IMR-90 (cell line): Measurements from ENCODE around the gene RBL2. TPM values are rescaled to one million over a fixed set of nuclear protein-coding genes. Genes with fewer than 3 reads are reported as not detected.

Experiments used
- ATAC-seq: fragments of 200-7000 bp; cut with Tn5 transposase; 2 replicates; pipeline ENCODE4 v1.9.1; 2020; ENCODE audit warnings: low read depth, mild to moderate bottlenecking, moderate library complexity
- BruUV-seq: library from RNA; stranded (reverse); fragments of 400-500 nt; replicated peaks from 2 replicates; lab custom pipeline; 2021; lab: Mats Ljungman, UMichigan
- CTCF ChIA-PET: fragments of 300-600 bp; formaldehyde crosslinking; extraction: SDS; loops from one replicate; lab custom pipeline; 2021; ENCODE audit warnings: antibody characterized with exemption; lab: Yijun Ruan, JAX
- POLR2A ChIA-PET: fragments of 300-600 bp; sonication (Branson Sonifier 250); formaldehyde crosslinking; loops from one replicate; lab custom pipeline; 2022; ENCODE audit warnings: antibody characterized with exemption; ENCODE audit not compliant: unreplicated experiment; lab: Charles Lee
- DNase-seq: peaks from one replicate; pipeline ENCODE4 v3.0.0; 2013
- H2AFZ ChIP-seq: replicated peaks from 2 replicates; pipeline ENCODE3; 2013; ENCODE audit warnings: low read length, mild to moderate bottlenecking; ENCODE audit not compliant: poor library complexity
- H2AK5ac ChIP-seq: 2 replicates; pipeline ENCODE4 v1.6.1; 2013; ENCODE audit warnings: low read depth, low read length, inconsistent platforms
- H2AK9ac ChIP-seq: replicated peaks from 2 replicates; pipeline ENCODE3; 2013; ENCODE audit warnings: mild to moderate bottlenecking, low read depth, low read length, moderate library complexity; ENCODE audit not compliant: poor library complexity
- H2BK120ac ChIP-seq: 2 replicates; pipeline ENCODE4 v1.6.1; 2013; ENCODE audit warnings: low read depth, low read length, inconsistent platforms
- H2BK15ac ChIP-seq: 3 replicates; pipeline ENCODE4 v1.6.1; 2013; ENCODE audit warnings: low read depth, low read length, inconsistent platforms
- H2BK20ac ChIP-seq: 2 replicates; pipeline ENCODE4 v1.6.1; 2013; ENCODE audit warnings: low read depth, mild to moderate bottlenecking, inconsistent platforms, low read length, moderate library complexity
- H2BK5ac ChIP-seq: 2 replicates; pipeline ENCODE4 v1.6.1; 2013; ENCODE audit warnings: mild to moderate bottlenecking, low read depth, low read length, inconsistent platforms; ENCODE audit not compliant: poor library complexity, severe bottlenecking
- H3K14ac ChIP-seq: replicated peaks from 2 replicates; pipeline ENCODE4 v1.6.1; 2013; ENCODE audit warnings: low read depth, low read length, inconsistent platforms
- H3K18ac ChIP-seq: 2 replicates; pipeline ENCODE4 v1.6.1; 2013; ENCODE audit warnings: low read depth, low read length, control low read depth
- H3K23ac ChIP-seq: 2 replicates; pipeline ENCODE4 v1.6.1; 2013; ENCODE audit warnings: low read depth, low read length, inconsistent platforms
- H3K27ac ChIP-seq: 2 replicates; pipeline ENCODE4 v1.5.1; 2013; ENCODE audit warnings: mild to moderate bottlenecking, control low read depth, low read length; ENCODE audit not compliant: insufficient read depth
- H3K27me3 ChIP-seq: 2 replicates; pipeline ENCODE4 v1.6.1; 2013; ENCODE audit warnings: low read length; ENCODE audit not compliant: control insufficient read depth, insufficient read depth
- H3K36me3 ChIP-seq: 2 replicates; pipeline ENCODE4 v1.6.1; 2013; ENCODE audit warnings: low read length, mixed read lengths; ENCODE audit not compliant: control insufficient read depth, insufficient read depth
- H3K4ac ChIP-seq: 2 replicates; pipeline ENCODE4 v1.6.1; 2013; ENCODE audit warnings: low read depth, low read length, inconsistent platforms
- H3K4me1 ChIP-seq: 2 replicates; pipeline ENCODE4 v1.6.1; 2013; ENCODE audit warnings: low read length, mixed read lengths; ENCODE audit not compliant: control insufficient read depth, insufficient read depth
- H3K4me2 ChIP-seq: 2 replicates; pipeline ENCODE4 v1.6.1; 2013; ENCODE audit warnings: low read depth, mild to moderate bottlenecking, control low read depth, low read length, moderate library complexity
- H3K4me3 ChIP-seq: 2 replicates; pipeline ENCODE4 v1.5.1; 2013; ENCODE audit warnings: low read depth, mild to moderate bottlenecking, control low read depth, low read length, moderate library complexity; ENCODE audit not compliant: insufficient read depth
- H3K56ac ChIP-seq: 2 replicates; pipeline ENCODE4 v1.6.1; 2013; ENCODE audit warnings: low read length, inconsistent platforms; ENCODE audit not compliant: insufficient read depth; ENCODE audit errors: extremely low read depth
- H3K79me1 ChIP-seq, 2 experiments: 2 replicates each; pipeline ENCODE4 v1.6.1; 2013; ENCODE audit warnings: low read length in 2 of 2, inconsistent platforms in 1 of 2, low read depth in 1 of 2
- H3K9ac ChIP-seq: 2 replicates; pipeline ENCODE4 v1.6.1; 2013; ENCODE audit warnings: low read depth, low read length, control low read depth
- H3K9me1 ChIP-seq: 2 replicates; pipeline ENCODE4 v1.6.1; 2013; ENCODE audit warnings: low read length, inconsistent platforms; ENCODE audit not compliant: insufficient read depth
- H3K9me3 ChIP-seq: 2 replicates; pipeline ENCODE4 v1.6.1; 2013; ENCODE audit warnings: low read length; ENCODE audit not compliant: control insufficient read depth, insufficient read depth
- H4K20me1 ChIP-seq: 2 replicates; pipeline ENCODE4 v1.6.1; 2013; ENCODE audit warnings: low read length, inconsistent platforms; ENCODE audit not compliant: insufficient read depth
- H4K5ac ChIP-seq: 2 replicates; pipeline ENCODE4 v1.6.1; 2013; ENCODE audit warnings: mild to moderate bottlenecking, low read depth, low read length, control low read depth
- H4K8ac ChIP-seq, 2 experiments: 2 replicates each; pipeline ENCODE4 v1.6.1; 2013; ENCODE audit warnings: low read depth in 2 of 2, low read length in 2 of 2, control low read depth in 1 of 2, inconsistent platforms in 1 of 2
- H4K91ac ChIP-seq: 2 replicates; pipeline ENCODE4 v1.6.1; 2013; ENCODE audit warnings: low read depth, low read length, inconsistent platforms; ENCODE audit not compliant: insufficient read depth
- CHD1 ChIP-seq: IDR thresholded peaks from 2 replicates; pipeline ENCODE4 v1.6.1; 2012; ENCODE audit warnings: low read depth, low read length, improper control_type of control experiment
- ELK1 ChIP-seq: fragments of 150-350 bp; IDR thresholded peaks from 2 replicates; pipeline ENCODE4 v1.6.1; 2016; ENCODE audit warnings: low read depth, mild to moderate bottlenecking, low read length, moderate library complexity, borderline replicate concordance
- FOS ChIP-seq: fragments of 150-350 bp; IDR thresholded peaks from 2 replicates; pipeline ENCODE4 v1.6.1; 2016; ENCODE audit warnings: low read depth, low read length
- MAFK ChIP-seq: IDR thresholded peaks from 2 replicates; pipeline ENCODE4 v1.6.1; 2012; ENCODE audit warnings: low read depth, low read length, improper control_type of control experiment
- MAZ ChIP-seq: IDR thresholded peaks from 2 replicates; pipeline ENCODE4 v1.6.1; 2012; ENCODE audit warnings: low read depth, mild to moderate bottlenecking, low read length, improper control_type of control experiment, moderate library complexity, borderline replicate concordance
- MXI1 ChIP-seq: IDR thresholded peaks from 2 replicates; pipeline ENCODE4 v1.6.1; 2012; ENCODE audit warnings: low read depth, mild to moderate bottlenecking, low read length, moderate library complexity, borderline replicate concordance
- NFE2L2 ChIP-seq: fragments of 150-350 bp; IDR thresholded peaks from 2 replicates; pipeline ENCODE4 v1.6.1; 2016; ENCODE audit warnings: low read depth, mild to moderate bottlenecking, low read length
- POLR2A ChIP-seq: IDR thresholded peaks from 2 replicates; pipeline ENCODE4 v1.6.1; 2012; ENCODE audit warnings: mild to moderate bottlenecking, low read depth, low read length
- RAD21 ChIP-seq: IDR thresholded peaks from 2 replicates; pipeline ENCODE4 v1.6.1; 2012; ENCODE audit warnings: low read length, improper control_type of control experiment
- RFX5 ChIP-seq: IDR thresholded peaks from 2 replicates; pipeline ENCODE4 v1.8.0; 2012; ENCODE audit warnings: low read depth, mild to moderate bottlenecking, low read length, moderate library complexity
- SMC3 ChIP-seq: fragments of 150-350 bp; IDR thresholded peaks from 2 replicates; pipeline ENCODE4 v1.6.1; 2016; ENCODE audit warnings: low read depth, mild to moderate bottlenecking, antibody characterized with exemption, low read length, moderate library complexity
- WGBS, 2 experiments: methylation state at CpG; one replicate each; pipeline versions ENCODE4 v1.1.5 to v1.1.7; 2013; ENCODE audit warnings: missing lambda C conversion rate in 2 of 2; ENCODE audit not compliant: insufficient read length in 1 of 2; ENCODE audit errors: extremely low coverage in 2 of 2; 5-methylcytosine and 5-hydroxymethylcytosine counted together
- dilution Hi-C: fragments of 300-500 bp; cut with HindIII; formaldehyde crosslinking; loops from one replicate; pipeline ENCODE4 v1.14.3; 2018; ENCODE audit warnings: low sequenced_read_pairs; ENCODE audit not compliant: unreplicated experiment
- in situ Hi-C: fragments of 300-500 bp; cut with MboI; formaldehyde crosslinking; loops from 3 replicates; pipeline ENCODE4 v1.14.3; 2019; ENCODE audit warnings: low sequenced_read_pairs, inconsistent platforms, mixed read lengths
- intact Hi-C: fragments of 100-400 bp; cut with micrococcal nuclease; formaldehyde crosslinking; loops from 2 replicates; pipeline ENCODE4 v1.10.0; 2022
- polyA plus RNA-seq, 3 experiments: library from polyadenylated mRNA; depleted of rRNA; stranded (reverse); fragments of >200 nt; gene quantifications; 2 replicates each; pipeline ENCODE4 v1.2.3, GENCODE V29; 2012; ENCODE audit warnings: low replicate concordance in 1 of 3
- total RNA-seq: library from RNA; depleted of rRNA; stranded (reverse); fragments of >200 nt; gene quantifications from 2 replicates; pipeline ENCODE4 v1.2.3, GENCODE V29; 2012
- TF ChIP-seq, protein P1 (sequence below): conservative IDR thresholded peaks from 2 replicates; pipeline ENCODE4 v1.5.1; 2012; ENCODE audit warnings: mild to moderate bottlenecking, low read depth, low read length, improper control_type of control experiment

Gene RBL2
- total and polyA plus RNA-seq, 2 of the 4 experiments (the other 2 are of a cell fraction), result 19.7 to 23.4 TPM

- no peak overlapping the region for H4K91ac ChIP-seq
- H2BK120ac ChIP-seq, result no peak overlapping the region
- no peak overlapping the region for H2BK15ac ChIP-seq
- TF ChIP-seq MAFK (no peak), MXI1 (no peak), FOS (no peak), RFX5 (no peak), POLR2A (no peak), ELK1 (no peak), SMC3 (no peak), CHD1 (no peak), MAZ (no peak), RAD21 (0 out of 2 replicates have a peak, but pooled peaks have one; percentile 13), NFE2L2 (no peak)
- TF ChIP-seq, protein P1, sequence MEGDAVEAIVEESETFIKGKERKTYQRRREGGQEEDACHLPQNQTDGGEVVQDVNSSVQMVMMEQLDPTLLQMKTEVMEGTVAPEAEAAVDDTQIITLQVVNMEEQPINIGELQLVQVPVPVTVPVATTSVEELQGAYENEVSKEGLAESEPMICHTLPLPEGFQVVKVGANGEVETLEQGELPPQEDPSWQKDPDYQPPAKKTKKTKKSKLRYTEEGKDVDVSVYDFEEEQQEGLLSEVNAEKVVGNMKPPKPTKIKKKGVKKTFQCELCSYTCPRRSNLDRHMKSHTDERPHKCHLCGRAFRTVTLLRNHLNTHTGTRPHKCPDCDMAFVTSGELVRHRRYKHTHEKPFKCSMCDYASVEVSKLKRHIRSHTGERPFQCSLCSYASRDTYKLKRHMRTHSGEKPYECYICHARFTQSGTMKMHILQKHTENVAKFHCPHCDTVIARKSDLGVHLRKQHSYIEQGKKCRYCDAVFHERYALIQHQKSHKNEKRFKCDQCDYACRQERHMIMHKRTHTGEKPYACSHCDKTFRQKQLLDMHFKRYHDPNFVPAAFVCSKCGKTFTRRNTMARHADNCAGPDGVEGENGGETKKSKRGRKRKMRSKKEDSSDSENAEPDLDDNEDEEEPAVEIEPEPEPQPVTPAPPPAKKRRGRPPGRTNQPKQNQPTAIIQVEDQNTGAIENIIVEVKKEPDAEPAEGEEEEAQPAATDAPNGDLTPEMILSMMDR, result peak; percentile 32
- DNase-seq (no peak), ATAC-seq (no peak)
- no peaks in the 10 kb centered on the region for H3K27me3 ChIP-seq
- in situ Hi-C loops, result no loop called here
- ChIA-PET POLR2A (no interaction called here), CTCF (interaction anchor here (0.7 to 1.0 kb wide), 2 partner anchors 11 to 12 kb away, joined by 3 to 4 read pairs; no protein-coding TSS in a partner anchor)
- H3K4me1 ChIP-seq, result no peaks in the 10 kb centered on the region
- H3K9ac ChIP-seq, result no peak overlapping the region
- no peak overlapping the region for H4K5ac ChIP-seq
- H3K14ac ChIP-seq, result no peak overlapping the region
- WGBS, 2 experiments, result no CpG with 5 or more reads among the region's 2 CpGs
- H2AK9ac ChIP-seq, result no peak overlapping the region
- H3K79me1 ChIP-seq, result no peaks in the 10 kb centered on the region
- H3K18ac ChIP-seq, result no peak overlapping the region
- H3K9me1 ChIP-seq, result no peaks in the 10 kb centered on the region
- no peak overlapping the region for H3K56ac ChIP-seq
- no peaks in the 10 kb centered on the region for H4K20me1 ChIP-seq
- no peak overlapping the region for H2BK5ac ChIP-seq
- no peak overlapping the region for H4K8ac ChIP-seq
- no peak overlapping the region for H2AFZ ChIP-seq
- no peak overlapping the region for H3K4me2 ChIP-seq
- no TSS peak for BruUV-seq
- H3K9me3 ChIP-seq, result no peaks in the 10 kb centered on the region
- no peak overlapping the region for H3K23ac ChIP-seq
- H3K4ac ChIP-seq, result no peak overlapping the region
- intact Hi-C loops, result loop anchor here (1.0 kb wide), 1 partner anchor 1214 kb away; no protein-coding TSS in a partner anchor
- no peak overlapping the region for H3K4me3 ChIP-seq
- dilution Hi-C loops, result no loop called here
- no peaks in the 10 kb centered on the region for H3K36me3 ChIP-seq
- no peak overlapping the region for H3K27ac ChIP-seq
- H2AK5ac ChIP-seq, result no peak overlapping the region
- H2BK20ac ChIP-seq, result no peak overlapping the region
These were observed 29.3 kb upstream of the RBL2 start for GRCh38 chr16:53404959-53405358.
